ENCODE data around the gene CDKN1C. TPM values are rescaled to one million over a fixed set of nuclear protein-coding genes. Genes with fewer than 3 reads are reported as not detected.

Gene CDKN1C
- total RNA-seq, result 28.2 and 31.4 TPM in 2 replicates

GRCh38 chr11:2885678-2886081, at the start of gene CDKN1C:
Gene CDKN1C (minus strand): TSS chr11:2885775. CDS start chr11:2885456, 319 bp downstream.

GRCh38 chr11:2928605-2929530, 43.3 kb upstream of the CDKN1C start, which contains the start of gene PHLDA2:
Gene PHLDA2 (minus strand): TSS chr11:2929420. CDS start chr11:2929364, 56 bp downstream.

Other genes with a start within 250 kb of the CDKN1C start
- 0.30 and 0.50 TPM in 2 replicates for gene KCNQ1OT1, start 185.8 kb downstream of the CDKN1C start, total RNA-seq
- gene PHLDA2, start 43.6 kb upstream of the CDKN1C start, total RNA-seq, result 67.4 and 71.9 TPM in 2 replicates
- gene NAP1L4, start 106.6 kb upstream of the CDKN1C start, total RNA-seq, result 81.6 and 86.2 TPM in 2 replicates
- 82.9 and 86.5 TPM in 2 replicates for gene CARS1, start 171.6 kb upstream of the CDKN1C start, total RNA-seq